Stomach (tissue), 4 donors: ENCODE measurements around the gene LSMEM2.

ENCODE experiments used
- CTCF ChIP-seq, 7 experiments: fragments of 450-650 bp in 4 of 7; fragments of 200-600 bp in 3 of 7; sonication (generic) in 3 of 7; IDR thresholded peaks; one replicate each; pipeline ENCODE4 v1.5.1; 2016 to 2019; ENCODE audit warnings: antibody characterized with exemption in 7 of 7, control low read depth in 2 of 7, mild to moderate bottlenecking in 1 of 7
- POLR2A ChIP-seq, 4 donors: fragments of 450-650 bp; IDR thresholded peaks; one replicate each; pipeline ENCODE4 v1.6.1; 2016; ENCODE audit warnings: antibody characterized with exemption in 4 of 4, control low read depth in 2 of 4, mild to moderate bottlenecking in 1 of 4, moderate library complexity in 1 of 4
- POLR2AphosphoS5 ChIP-seq, 3 donors: sonication (generic); formaldehyde crosslinking; IDR thresholded peaks; one replicate each; pipeline ENCODE4 v1.6.1; 2016; ENCODE audit warnings: antibody characterized with exemption in 3 of 3

GRCh38 chr3:50262778-50263177 is 16.1 kb upstream of the LSMEM2 start:
- no peak for TF ChIP-seq POLR2A (IDR thresholded peaks at IDR 0.05)
- no peak for TF ChIP-seq CTCF (IDR thresholded peaks at IDR 0.05)
- no peak for TF ChIP-seq POLR2AphosphoS5 (IDR thresholded peaks at IDR 0.05)
